ENCODE measurements around the gene ARHGEF1.
"Not testable (repeated sequence)": the region's sequence is repeated elsewhere in the genome, so short reads cannot be mapped to it uniquely, and the experiment has no call there.

The ARHGEF1 gene

GRCh38 chr19:41911889-41912731 lies 29.1 kb downstream of the ARHGEF1 start:
- TF ChIP-seq CTCF (IDR thresholded peaks at IDR 0.05): no peak
- no peak for TF ChIP-seq ZFX (IDR thresholded peaks at IDR 0.05; ENCODE audit: borderline replicate concordance)

GRCh38 chr19:41912899-41913537 lies 30.0 kb downstream of the ARHGEF1 start:
- no peak overlapping the region for H3K27ac ChIP-seq
- TF ChIP-seq CTCF (IDR thresholded peaks at IDR 0.05): no peak

More at GRCh38 chr19:41911889-41912731, 29.1 kb downstream of the ARHGEF1 start:
- H3K27ac ChIP-seq: no peak overlapping the region

- H3K27ac ChIP-seq: no peak overlapping the region
- TF ChIP-seq CTCF (IDR thresholded peaks at IDR 0.05) (no peak), ZFX (IDR thresholded peaks at IDR 0.05; ENCODE audit: borderline replicate concordance) (no peak)
These were observed 30.8 kb downstream of the ARHGEF1 start for GRCh38 chr19:41913538-41914423.

- not testable (repeated sequence) for H3K27ac ChIP-seq
These were observed 31.4 kb downstream of the ARHGEF1 start for GRCh38 chr19:41914424-41914834.

GRCh38 chr19:41915021-41915775 lies 32.2 kb downstream of the ARHGEF1 start:
- H3K27ac ChIP-seq: no peak overlapping the region
- TF ChIP-seq ZFX (IDR thresholded peaks at IDR 0.05; ENCODE audit: borderline replicate concordance): no peak
- no peak for TF ChIP-seq CTCF (IDR thresholded peaks at IDR 0.05)

GRCh38 chr19:41915776-41916414 lies 32.9 kb downstream of the ARHGEF1 start:
- H3K27ac ChIP-seq: no peak overlapping the region
- no peak for TF ChIP-seq ZFX (IDR thresholded peaks at IDR 0.05; ENCODE audit: borderline replicate concordance)
- no peak for TF ChIP-seq CTCF (IDR thresholded peaks at IDR 0.05)
